ENCODE measurements around the gene RHOF.

Gene RHOF

GRCh38 chr12:121802843-121803698 is 9.6 kb upstream of the RHOF start:
- Histone ChIP-seq H3K4me3 (ENCODE audit: low read length) (peak overlapping the region; percentile 86), H3K4me1 (ENCODE audit: control insufficient read depth, low read length) (peaks cover 59% of the 10 kb centered on the region), H3K27ac (ENCODE audit: low read depth, low read length) (peak overlapping the region; percentile 99), H3K27me3 (ENCODE audit: control insufficient read depth, low read length) (no peaks in the 10 kb centered on the region; the same call in 1 of the 2 replicates), H3K9me3 (ENCODE audit: control insufficient read depth, insufficient read depth, low read length) (no peaks in the 10 kb centered on the region), H4K20me1 (ENCODE audit: control insufficient read depth, insufficient read depth, low read depth, low read length) (peaks cover 13% of the 10 kb centered on the region), H3F3A (ENCODE audit: control insufficient read depth, insufficient read depth) (peaks cover 27% of the 10 kb centered on the region), H3K36me3 (ENCODE audit: control insufficient read depth, low read length) (peaks cover 70% of the 10 kb centered on the region), H3K4me2 (ENCODE audit: low read length) (peak overlapping the region; percentile 95), H3K9me2 (replicated peaks; ENCODE audit: control insufficient read depth, low read length) (no peaks in the 10 kb centered on the region), H3K79me2 (ENCODE audit: control insufficient read depth, low read length) (peaks cover 79% of the 10 kb centered on the region)
- TF ChIP-seq EZH2phosphoT487 (IDR thresholded peaks at IDR 0.05; ENCODE audit: borderline replicate concordance, low read length) (no peak), CTCF (IDR thresholded peaks at IDR 0.05; ENCODE audit: low read depth, low read length, poor library complexity, severe bottlenecking) (no peak)

- peaks cover 13% of the 10 kb centered on the region for H4K20me1 ChIP-seq (ENCODE audit: control insufficient read depth, insufficient read depth, low read depth, low read length)
- H3K4me1 ChIP-seq (ENCODE audit: control insufficient read depth, low read length), result peaks cover 55% of the 10 kb centered on the region
- no peaks in the 10 kb centered on the region for H3K9me2 ChIP-seq (replicated peaks; ENCODE audit: control insufficient read depth, low read length)
- peaks cover 26% of the 10 kb centered on the region for H3F3A ChIP-seq (ENCODE audit: control insufficient read depth, insufficient read depth)
- peaks cover 79% of the 10 kb centered on the region for H3K79me2 ChIP-seq (ENCODE audit: control insufficient read depth, low read length)
- H3K4me3 ChIP-seq (ENCODE audit: low read length), result peak overlapping the region; percentile 86
- H3K27me3 ChIP-seq (ENCODE audit: control insufficient read depth, low read length), result no peaks in the 10 kb centered on the region; the same call in 1 of the 2 replicates
- TF ChIP-seq EZH2phosphoT487 (IDR thresholded peaks at IDR 0.05; ENCODE audit: borderline replicate concordance, low read length) (no peak), CTCF (IDR thresholded peaks at IDR 0.05; ENCODE audit: low read depth, low read length, poor library complexity, severe bottlenecking) (no peak)
- peak overlapping the region; percentile 95 for H3K4me2 ChIP-seq (ENCODE audit: low read length)
- peaks cover 68% of the 10 kb centered on the region for H3K36me3 ChIP-seq (ENCODE audit: control insufficient read depth, low read length)
- peak overlapping the region; percentile 99 for H3K27ac ChIP-seq (ENCODE audit: low read depth, low read length)
- no peaks in the 10 kb centered on the region for H3K9me3 ChIP-seq (ENCODE audit: control insufficient read depth, insufficient read depth, low read length)
Observed at GRCh38 chr12:121802485-121802842, 9.0 kb upstream of the RHOF start.

GRCh38 chr12:121801595-121802484 is 8.4 kb upstream of the RHOF start:
- H4K20me1 ChIP-seq (ENCODE audit: control insufficient read depth, insufficient read depth, low read depth, low read length), result peaks cover 10% of the 10 kb centered on the region
- H3K9me2 ChIP-seq (replicated peaks; ENCODE audit: control insufficient read depth, low read length), result no peaks in the 10 kb centered on the region
- peaks cover 63% of the 10 kb centered on the region for H3K36me3 ChIP-seq (ENCODE audit: control insufficient read depth, low read length)
- H3K9me3 ChIP-seq (ENCODE audit: control insufficient read depth, insufficient read depth, low read length), result no peaks in the 10 kb centered on the region
- H3K27ac ChIP-seq (ENCODE audit: low read depth, low read length), result peak overlapping the region; percentile 99
- H3K4me2 ChIP-seq (ENCODE audit: low read length), result peak overlapping the region; percentile 95
- peaks cover 74% of the 10 kb centered on the region for H3K79me2 ChIP-seq (ENCODE audit: control insufficient read depth, low read length)
- peak overlapping the region; percentile 86 for H3K4me3 ChIP-seq (ENCODE audit: low read length)
- peaks cover 22% of the 10 kb centered on the region for H3F3A ChIP-seq (ENCODE audit: control insufficient read depth, insufficient read depth)
- TF ChIP-seq CTCF (IDR thresholded peaks at IDR 0.05; ENCODE audit: low read depth, low read length, poor library complexity, severe bottlenecking) (no peak), EZH2phosphoT487 (IDR thresholded peaks at IDR 0.05; ENCODE audit: borderline replicate concordance, low read length) (no peak)
- no peaks in the 10 kb centered on the region; the same call in 1 of the 2 replicates for H3K27me3 ChIP-seq (ENCODE audit: control insufficient read depth, low read length)
- peaks cover 49% of the 10 kb centered on the region for H3K4me1 ChIP-seq (ENCODE audit: control insufficient read depth, low read length)
